GM13976 (cell line): ENCODE results near the gene RHO.
"Not testable (repeated sequence)": the region's sequence is repeated elsewhere in the genome, so short reads cannot be mapped to it uniquely, and the experiment has no call there.

Experiments
- DNase-seq: peaks from one replicate; pipeline ENCODE4 v3.0.0; 2012; ENCODE audit warnings: low spot score
- in situ Hi-C: fragments of 300-500 bp; cut with MboI; formaldehyde crosslinking; loops from one replicate; pipeline ENCODE4 v1.12.0; 2022; ENCODE audit warnings: low sequenced_read_pairs, mixed read lengths, inconsistent platforms; ENCODE audit not compliant: unreplicated experiment
- TF ChIP-seq, protein P1 (sequence below): IDR thresholded peaks from 2 replicates; pipeline ENCODE4 v1.5.1; 2012; ENCODE audit warnings: borderline replicate concordance, mild to moderate bottlenecking; ENCODE audit not compliant: insufficient read depth; ENCODE audit errors: extremely low read depth, missing control alignments, control extremely low read depth

Gene RHO

DNA sequence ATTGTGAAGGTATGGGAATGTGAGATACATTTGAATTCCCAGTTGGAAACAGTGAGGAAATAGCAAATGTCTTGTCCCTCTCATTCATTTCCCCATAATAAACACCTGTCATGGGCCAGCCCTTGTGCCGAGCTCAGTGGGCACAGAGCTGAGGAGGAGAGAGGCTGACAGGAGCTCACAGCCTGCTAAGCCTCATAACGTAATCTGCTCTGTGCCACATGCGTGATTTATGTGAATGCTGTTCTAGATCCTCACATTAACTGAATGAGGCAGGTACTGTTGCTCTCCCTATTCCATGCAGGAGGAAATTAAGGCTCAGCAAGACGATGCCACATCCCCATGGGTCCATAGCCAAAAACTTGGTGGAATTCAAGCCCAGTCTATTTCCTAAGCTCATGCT is 35.2 kb upstream of the RHO start:
- in situ Hi-C loops = loop anchor here (25.0 kb wide), 1 partner anchor 344 kb away; no protein-coding TSS in a partner anchor
- DNase-seq = no peak
- TF ChIP-seq, protein P1, sequence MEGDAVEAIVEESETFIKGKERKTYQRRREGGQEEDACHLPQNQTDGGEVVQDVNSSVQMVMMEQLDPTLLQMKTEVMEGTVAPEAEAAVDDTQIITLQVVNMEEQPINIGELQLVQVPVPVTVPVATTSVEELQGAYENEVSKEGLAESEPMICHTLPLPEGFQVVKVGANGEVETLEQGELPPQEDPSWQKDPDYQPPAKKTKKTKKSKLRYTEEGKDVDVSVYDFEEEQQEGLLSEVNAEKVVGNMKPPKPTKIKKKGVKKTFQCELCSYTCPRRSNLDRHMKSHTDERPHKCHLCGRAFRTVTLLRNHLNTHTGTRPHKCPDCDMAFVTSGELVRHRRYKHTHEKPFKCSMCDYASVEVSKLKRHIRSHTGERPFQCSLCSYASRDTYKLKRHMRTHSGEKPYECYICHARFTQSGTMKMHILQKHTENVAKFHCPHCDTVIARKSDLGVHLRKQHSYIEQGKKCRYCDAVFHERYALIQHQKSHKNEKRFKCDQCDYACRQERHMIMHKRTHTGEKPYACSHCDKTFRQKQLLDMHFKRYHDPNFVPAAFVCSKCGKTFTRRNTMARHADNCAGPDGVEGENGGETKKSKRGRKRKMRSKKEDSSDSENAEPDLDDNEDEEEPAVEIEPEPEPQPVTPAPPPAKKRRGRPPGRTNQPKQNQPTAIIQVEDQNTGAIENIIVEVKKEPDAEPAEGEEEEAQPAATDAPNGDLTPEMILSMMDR = no peak

DNA sequence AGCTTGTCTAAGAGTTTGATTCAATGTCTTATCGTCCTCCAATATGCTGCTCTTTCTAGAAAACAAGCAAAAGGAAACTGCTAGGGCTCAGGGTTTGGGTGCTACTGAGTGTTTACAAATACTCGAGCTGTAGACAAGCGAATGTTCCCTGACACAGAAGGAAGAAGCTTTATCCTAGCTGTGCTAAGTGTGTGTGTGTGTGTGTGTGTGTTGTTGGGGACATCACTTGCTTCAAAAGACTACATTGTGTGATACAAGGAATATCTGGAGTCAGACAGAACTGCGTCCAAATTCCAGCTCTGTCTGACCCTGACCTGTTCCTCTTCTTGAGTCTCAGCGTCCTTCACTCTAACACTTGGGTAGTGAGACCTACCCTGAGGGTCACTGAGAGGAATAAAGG is 33.9 kb upstream of the RHO start:
- in situ Hi-C loops = loop anchor here (25.0 kb wide), 1 partner anchor 343 kb away; no protein-coding TSS in a partner anchor

DNA sequence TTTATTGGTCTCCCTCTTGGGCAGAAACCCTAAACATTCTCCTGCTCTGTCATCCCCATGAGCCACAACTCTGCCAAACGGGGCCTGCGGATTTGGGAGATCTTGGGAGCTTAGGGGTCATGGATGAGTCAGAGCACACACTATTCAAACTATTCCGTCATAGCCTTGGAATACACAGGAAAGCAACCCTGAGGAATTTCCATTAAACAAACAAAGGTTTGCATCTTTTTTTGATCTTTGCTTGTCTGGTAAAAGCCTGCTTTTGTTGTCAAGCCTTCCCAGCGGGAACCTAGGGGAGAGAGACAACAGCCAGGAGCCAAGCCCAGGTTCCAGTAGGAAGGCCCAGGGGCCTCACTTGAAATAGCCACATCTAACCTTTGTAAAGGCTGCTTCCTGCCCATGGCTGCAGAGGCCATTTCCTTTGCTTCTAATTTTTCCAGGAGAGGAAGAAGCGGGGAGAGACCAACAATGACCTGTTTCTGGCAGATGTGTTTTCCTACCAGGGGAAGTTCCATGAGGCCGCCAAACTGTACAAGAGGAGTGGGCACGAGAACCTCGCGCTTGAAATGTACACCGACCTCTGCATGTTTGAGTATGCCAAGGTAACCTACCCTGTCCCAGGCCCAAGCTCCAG is 33.3 kb upstream of the RHO start:
- not testable (repeated sequence) for DNase-seq
- in situ Hi-C loops = loop anchor here (25.0 kb wide), 1 partner anchor 342 kb away; no protein-coding TSS in a partner anchor

More for the DNA sequence above, 33.9 kb upstream of the RHO start:
- not testable (repeated sequence) for DNase-seq

DNA sequence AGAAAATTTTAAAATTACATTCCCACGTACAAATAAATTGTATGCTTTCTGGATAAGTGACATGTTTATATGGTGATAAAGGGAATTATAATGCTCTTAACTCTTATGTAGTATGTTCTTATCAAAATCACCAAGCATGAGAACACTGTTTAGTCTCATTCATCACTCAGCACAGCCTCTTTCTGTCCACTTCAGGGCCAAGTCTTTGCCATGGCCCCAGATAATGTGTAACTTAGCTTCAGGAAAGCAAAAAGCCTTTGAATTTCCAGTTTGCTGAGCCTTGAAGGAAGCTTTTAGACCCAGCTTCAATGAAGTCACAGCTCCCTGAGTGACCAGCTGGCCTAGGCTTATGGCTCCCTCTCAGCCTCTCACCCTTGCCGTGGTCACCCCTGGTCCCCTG is 30.6 kb upstream of the RHO start:
- not testable (repeated sequence) for DNase-seq
- in situ Hi-C loops = loop anchor here (25.0 kb wide), 1 partner anchor 339 kb away; no protein-coding TSS in a partner anchor

DNA sequence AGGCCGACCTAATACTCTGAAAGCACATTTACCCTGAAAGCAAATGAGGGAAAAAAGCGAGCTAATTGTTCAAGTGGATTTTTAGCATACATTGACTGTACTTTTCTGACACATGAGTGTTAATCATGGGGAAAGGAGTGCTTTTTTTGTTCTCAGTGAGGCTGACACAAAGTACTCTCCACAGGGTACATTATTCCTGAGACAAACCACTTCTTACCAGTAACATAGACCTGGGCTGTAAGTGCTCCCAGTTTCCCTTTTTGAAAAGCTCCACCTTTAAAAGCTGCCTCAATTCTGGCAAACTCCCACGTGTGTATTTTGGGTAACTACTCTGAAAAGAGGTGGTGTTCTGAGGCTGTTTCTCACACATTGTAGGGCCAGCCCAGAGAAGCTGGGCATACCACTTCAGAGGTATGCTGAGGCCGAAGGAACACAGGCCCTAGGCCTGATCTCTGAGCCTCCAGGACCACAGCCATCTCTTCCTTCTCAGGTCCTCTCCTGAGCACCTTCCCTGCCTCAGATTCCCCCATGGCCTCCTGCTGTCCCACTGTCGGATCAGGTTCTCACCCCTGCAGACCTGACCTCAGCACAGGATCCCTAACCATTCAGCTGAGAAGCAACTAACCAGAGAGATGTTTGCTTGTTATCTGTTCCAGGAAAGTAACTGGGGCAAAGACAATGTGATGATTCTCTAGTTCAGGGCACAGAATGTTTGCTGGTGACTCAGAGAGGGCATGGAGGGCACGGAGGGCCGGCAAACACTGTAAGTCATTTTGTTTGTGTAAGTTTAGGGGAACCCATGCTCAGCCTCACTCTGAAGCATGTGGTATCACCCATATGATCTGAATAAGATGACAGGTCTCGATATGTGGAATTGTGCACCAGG is 29.6 kb upstream of the RHO start:
- in situ Hi-C loops = loop anchor here (25.0 kb wide), 1 partner anchor 338 kb away; no protein-coding TSS in a partner anchor
- not testable (repeated sequence) for DNase-seq

DNA sequence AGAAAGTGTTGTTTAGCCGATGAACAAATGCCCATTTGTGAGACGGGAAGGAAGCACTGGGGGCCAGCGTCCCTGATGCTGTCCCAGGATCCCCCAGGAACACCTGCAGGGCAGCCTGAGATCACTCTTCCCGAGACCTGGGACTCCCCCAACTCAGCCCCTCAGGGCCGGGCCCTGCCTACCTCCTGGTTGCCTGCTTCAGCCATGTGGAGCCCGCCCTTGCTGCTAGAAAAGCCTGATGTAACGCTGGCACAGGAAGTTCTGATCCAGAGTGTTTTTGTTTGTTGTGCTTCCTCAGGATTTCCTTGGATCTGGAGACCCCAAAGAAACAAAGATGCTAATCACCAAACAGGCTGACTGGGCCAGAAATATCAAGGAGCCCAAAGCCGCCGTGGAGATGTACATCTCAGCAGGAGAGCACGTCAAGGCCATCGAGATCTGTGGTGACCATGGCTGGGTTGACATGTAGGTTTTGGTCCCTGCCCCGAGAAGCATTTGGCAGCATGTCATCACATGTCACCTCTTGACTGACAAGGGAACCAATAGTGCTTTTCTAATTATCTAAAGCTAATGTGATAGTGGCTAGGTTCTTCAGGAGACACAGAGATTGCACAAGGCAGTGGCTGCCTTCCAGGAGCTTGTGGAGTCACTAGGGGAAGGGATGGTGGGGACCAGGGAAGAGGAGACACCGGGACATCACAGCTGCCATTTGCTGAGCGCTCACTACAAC is 28.7 kb upstream of the RHO start:
- in situ Hi-C loops = loop anchor here (25.0 kb wide), 1 partner anchor 338 kb away; no protein-coding TSS in a partner anchor
- not testable (repeated sequence) for DNase-seq

DNA sequence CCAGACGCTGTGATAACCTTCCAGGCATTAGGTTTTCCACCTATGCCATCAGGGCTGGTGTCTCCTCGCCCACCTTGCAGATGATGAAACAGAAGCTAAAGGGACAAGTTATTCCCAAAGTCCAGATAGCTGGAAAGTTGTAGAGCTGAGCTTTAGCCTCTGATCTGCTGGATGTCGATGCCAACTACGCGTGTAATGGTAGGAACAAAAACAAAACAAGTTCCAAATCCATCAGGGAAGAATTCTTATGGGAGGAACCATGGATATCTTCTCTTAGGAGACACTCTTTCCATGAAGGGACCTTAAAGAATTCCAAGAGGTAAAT is 28.1 kb upstream of the RHO start:
- in situ Hi-C loops = no loop called here
- TF ChIP-seq, protein P1 = no peak
- no peak for DNase-seq

DNA sequence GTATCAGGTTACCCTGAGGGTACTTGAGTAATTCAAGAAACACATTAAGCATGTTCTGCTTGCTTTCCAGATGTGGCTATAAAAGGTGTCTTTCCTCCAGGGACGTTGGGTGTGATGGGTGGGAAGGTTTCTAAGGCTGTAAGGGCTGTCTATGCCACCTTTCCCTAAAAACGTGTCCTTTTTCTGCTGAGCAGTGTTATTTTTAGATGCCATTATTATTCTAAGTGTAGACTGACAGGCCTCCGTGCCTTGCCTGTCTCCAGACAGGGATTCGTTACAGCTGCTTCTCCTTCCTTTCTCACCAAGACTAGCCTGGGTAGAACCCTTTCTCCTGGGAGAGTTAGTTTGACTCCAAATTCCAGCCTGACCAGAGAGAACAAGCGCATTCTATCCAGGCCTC is 26.8 kb upstream of the RHO start:
- in situ Hi-C loops = no loop called here
- TF ChIP-seq, protein P1 = no peak
- no peak for DNase-seq
